Measurements from ENCODE around the gene PRDX4. TPM values are rescaled to one million over a fixed set of nuclear protein-coding genes. Genes with fewer than 3 reads are reported as not detected.
A peak's percentile ranks its signal among the peaks of the same experiment; 100 is the strongest.

Gene PRDX4
- total RNA-seq, 1 donor from 2014 or later, result 76.4 TPM

DNA sequence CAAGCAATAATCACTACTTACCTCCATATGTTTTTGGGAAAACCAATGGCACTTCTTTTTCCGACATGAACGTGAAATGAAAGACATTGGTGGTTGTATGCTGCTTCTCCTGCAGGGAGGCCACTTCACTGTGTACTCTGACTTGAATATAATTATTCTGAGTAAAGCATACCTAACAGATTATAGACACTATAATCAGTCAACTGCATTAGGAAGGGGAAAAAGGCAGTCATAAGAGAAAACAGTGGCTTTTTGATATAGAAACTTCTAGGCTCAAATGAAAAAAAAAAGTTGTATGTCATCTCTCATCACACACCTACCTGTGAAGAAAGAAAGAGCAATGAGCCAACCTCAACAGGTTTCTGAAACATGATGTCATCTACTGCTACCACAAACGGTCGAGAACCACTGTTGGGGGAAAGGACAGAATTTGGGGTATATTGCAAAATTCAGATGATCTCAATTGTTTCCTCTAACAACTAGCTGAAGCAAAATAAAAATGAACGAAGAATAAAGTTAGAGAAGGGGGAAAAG lies 37.4 kb downstream of the PRDX4 start:
- Mint-ChIP-seq H3K27me3 (no peaks in the 10 kb centered on the region), H3K27ac (no peak overlapping the region), H3K9me3 (no peaks in the 10 kb centered on the region), H3K36me3 (ENCODE audit: low read depth) (peaks cover 32% of the 10 kb centered on the region), H3K4me1 (no peaks in the 10 kb centered on the region), H3K4me3 (no peak overlapping the region)
- intact Hi-C loops (cut with micrococcal nuclease), result no loop called here
- DNase-seq, result no peak

DNA sequence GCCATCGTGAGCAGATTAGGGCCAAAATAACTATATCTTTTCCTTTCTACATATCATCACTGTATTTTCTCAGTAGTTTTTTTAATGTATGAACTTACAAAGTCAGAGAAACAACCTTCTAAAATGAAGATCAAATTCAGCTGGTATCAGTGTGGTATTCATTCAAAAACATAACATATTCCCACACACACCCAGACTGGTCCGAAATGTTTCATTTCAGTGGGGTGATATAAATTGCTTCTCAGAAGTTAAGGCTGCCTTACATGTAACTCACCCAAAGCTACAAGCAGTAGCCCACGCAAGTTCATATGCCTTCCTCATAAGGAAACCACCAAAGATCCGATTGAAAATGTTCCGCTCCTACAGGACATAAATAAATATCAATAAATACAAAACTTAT lies 37.9 kb downstream of the PRDX4 start:
- Mint-ChIP-seq H3K36me3 (ENCODE audit: low read depth) (peaks cover 32% of the 10 kb centered on the region), H3K4me3 (no peak overlapping the region), H3K9me3 (no peaks in the 10 kb centered on the region), H3K27ac (no peak overlapping the region), H3K4me1 (no peaks in the 10 kb centered on the region), H3K27me3 (no peaks in the 10 kb centered on the region)
- intact Hi-C loops (cut with micrococcal nuclease), result no loop called here
- no peak for DNase-seq

DNA sequence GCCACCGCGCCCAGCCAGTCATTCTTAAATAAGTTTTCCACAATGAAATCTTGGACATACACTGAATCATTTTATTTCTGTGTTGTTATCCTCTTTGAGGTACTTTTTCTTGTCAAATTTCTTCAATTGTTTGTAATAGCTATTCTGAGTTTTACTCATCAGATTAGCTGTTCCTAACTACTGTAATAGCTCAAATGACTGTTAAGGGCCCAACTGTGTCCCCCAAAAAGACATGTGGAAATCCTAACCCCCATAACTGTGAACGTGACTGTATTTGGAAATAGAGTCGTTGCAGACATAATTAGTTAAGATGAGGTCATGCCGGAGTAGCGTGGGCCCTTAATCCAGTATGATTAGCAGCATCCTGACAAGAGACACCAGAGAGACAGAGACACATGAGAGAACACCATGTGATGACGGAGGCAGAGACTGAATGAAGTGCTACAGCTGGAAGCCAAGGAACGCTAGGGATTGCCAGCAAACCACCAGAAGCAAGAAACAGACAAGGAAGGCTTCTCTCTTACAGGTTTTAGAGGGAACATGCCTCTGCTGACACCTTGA lies 52.9 kb downstream of the PRDX4 start:
- DNase-seq, result no peak
- Mint-ChIP-seq H3K4me1 (peaks cover under 1% of the 10 kb centered on the region), H3K36me3 (ENCODE audit: low read depth) (peaks cover 31% of the 10 kb centered on the region), H3K4me3 (no peak overlapping the region), H3K27ac (no peak overlapping the region), H3K9me3 (no peaks in the 10 kb centered on the region), H3K27me3 (no peaks in the 10 kb centered on the region)
- intact Hi-C loops (cut with micrococcal nuclease), result no loop called here

GRCh38 chrX:23726191-23726590 lies 58.9 kb downstream of the PRDX4 start:
- Mint-ChIP-seq H3K36me3 (ENCODE audit: low read depth) (peaks cover 35% of the 10 kb centered on the region), H3K4me3 (no peak overlapping the region), H3K9me3 (no peaks in the 10 kb centered on the region), H3K4me1 (peaks cover 1% of the 10 kb centered on the region), H3K27me3 (no peaks in the 10 kb centered on the region), H3K27ac (peak overlapping the region; percentile 48)
- DNase-seq, result no peak
- intact Hi-C loops (cut with micrococcal nuclease), result no loop called here

GRCh38 chrX:23727206-23727605 lies 59.9 kb downstream of the PRDX4 start:
- H3K4me3 Mint-ChIP-seq, result no peak overlapping the region
- H3K27me3 Mint-ChIP-seq, result no peaks in the 10 kb centered on the region
- H3K27ac Mint-ChIP-seq, result peak overlapping the region; percentile 37
- no peaks in the 10 kb centered on the region for H3K9me3 Mint-ChIP-seq
- peaks cover 8% of the 10 kb centered on the region for H3K4me1 Mint-ChIP-seq
- peaks cover 40% of the 10 kb centered on the region for H3K36me3 Mint-ChIP-seq (ENCODE audit: low read depth)
- DNase-seq, result no peak
- intact Hi-C loops (cut with micrococcal nuclease), result no loop called here

DNA sequence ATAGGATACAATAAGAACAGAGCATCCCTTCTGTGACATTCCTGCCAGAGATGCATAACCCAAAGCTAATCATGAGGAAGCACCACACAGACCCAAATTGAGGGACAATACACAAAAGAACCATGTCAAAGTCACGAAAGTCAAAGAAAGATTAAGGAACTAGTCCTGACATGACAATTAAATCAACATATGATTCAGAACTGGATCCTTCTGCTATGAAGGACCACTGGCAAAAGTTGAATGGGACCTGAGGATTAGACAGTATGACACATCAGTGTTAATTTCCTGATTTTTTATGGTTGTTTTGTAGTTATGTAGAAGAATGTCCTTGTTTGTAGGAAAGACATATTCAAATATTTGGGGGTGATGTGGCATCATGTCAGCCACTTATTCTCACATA lies 61.9 kb downstream of the PRDX4 start:
- Mint-ChIP-seq H3K4me1 (peaks cover 16% of the 10 kb centered on the region), H3K4me3 (no peak overlapping the region), H3K27me3 (no peaks in the 10 kb centered on the region), H3K27ac (peak overlapping the region; percentile 10), H3K36me3 (ENCODE audit: low read depth) (peaks cover 35% of the 10 kb centered on the region), H3K9me3 (no peaks in the 10 kb centered on the region)
- intact Hi-C loops (cut with micrococcal nuclease), result no loop called here
- DNase-seq, result no peak

DNA sequence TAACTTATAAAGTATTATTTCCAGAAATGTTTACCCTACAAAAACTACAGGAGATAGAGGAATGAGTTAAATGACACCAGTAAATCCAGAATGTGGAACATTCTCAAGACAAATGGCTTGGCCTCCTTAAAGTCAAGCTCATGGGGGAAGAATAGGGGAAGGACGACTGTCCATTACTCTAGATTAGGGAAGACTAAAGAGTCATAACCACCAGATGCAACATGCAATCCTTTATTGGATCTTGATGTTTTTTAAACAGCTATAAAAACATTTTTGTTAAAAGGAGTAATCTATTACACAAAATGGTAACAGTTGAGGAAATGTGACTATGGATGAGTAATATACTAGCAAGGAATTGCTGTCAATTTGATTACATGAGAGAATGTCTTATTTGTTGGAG lies 64.7 kb downstream of the PRDX4 start:
- Mint-ChIP-seq H3K27me3 (no peaks in the 10 kb centered on the region), H3K36me3 (ENCODE audit: low read depth) (peaks cover 35% of the 10 kb centered on the region), H3K4me1 (peaks cover 20% of the 10 kb centered on the region), H3K9me3 (no peaks in the 10 kb centered on the region), H3K4me3 (no peak overlapping the region), H3K27ac (peak overlapping the region; percentile 51)
- intact Hi-C loops (cut with micrococcal nuclease), result loop anchor here (1.0 to 5.0 kb wide), 4 partner anchors 11 to 420 kb away; partner anchors contain the start of genes ACOT9 and PRDX4
- no peak for DNase-seq

DNA sequence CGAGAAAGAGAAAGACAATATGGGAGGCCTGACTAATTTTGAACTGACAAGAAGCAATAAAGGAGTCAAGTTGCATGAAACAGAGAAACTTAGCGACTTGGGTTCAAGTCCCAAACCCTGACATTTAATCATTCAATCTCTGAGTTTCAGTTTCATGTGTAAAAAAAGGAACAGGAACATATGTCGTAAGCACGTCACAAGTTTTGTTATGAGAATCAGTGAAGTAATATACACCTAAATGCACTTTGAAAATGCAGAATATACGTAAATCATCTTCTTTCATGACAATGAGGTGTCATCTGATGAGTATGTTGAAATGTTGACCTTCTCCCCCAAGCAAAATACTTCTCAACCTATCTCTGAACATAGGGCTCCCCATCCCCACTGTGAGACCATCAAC lies 65.4 kb downstream of the PRDX4 start:
- intact Hi-C loops (cut with micrococcal nuclease), result loop anchor here (1.0 to 5.0 kb wide), 4 partner anchors 11 to 420 kb away; partner anchors contain the start of genes ACOT9 and PRDX4

More for the DNA sequence above, 65.4 kb downstream of the PRDX4 start:
- peak; percentile 61 for DNase-seq
- H3K4me3 Mint-ChIP-seq, result peak overlapping the region; percentile 59
- no peaks in the 10 kb centered on the region for H3K9me3 Mint-ChIP-seq
- H3K27ac Mint-ChIP-seq, result peak overlapping the region; percentile 89
- H3K36me3 Mint-ChIP-seq (ENCODE audit: low read depth), result peaks cover 33% of the 10 kb centered on the region
- no peaks in the 10 kb centered on the region for H3K27me3 Mint-ChIP-seq
- peaks cover 20% of the 10 kb centered on the region for H3K4me1 Mint-ChIP-seq

Other genes with a start within 250 kb of the PRDX4 start
- gene ACOT9, start 75.8 kb downstream of the PRDX4 start, total RNA-seq, result 53.3 and 54.6 TPM in 2 replicates
- 58.3 and 59.9 TPM in 2 replicates for gene SAT1, start 115.7 kb downstream of the PRDX4 start, total RNA-seq
- gene APOO, start 240.4 kb downstream of the PRDX4 start, total RNA-seq, result 27.1 and 33.7 TPM in 2 replicates
- not detected in 2 replicates for gene CXorf58, start 240.5 kb downstream of the PRDX4 start, total RNA-seq

All from activated CD4-positive, alpha-beta T cell treated with anti-CD3 and anti-CD28 coated beads, Interleukin-2, amount 10 ng/mL, durations not matched to agents 24 days and 14 days (primary cell).